Fibroblast of villous mesenchyme (primary cell): ENCODE measurements around the gene GHRL. TPM values are rescaled to one million over a fixed set of nuclear protein-coding genes. Genes with fewer than 3 reads are reported as not detected.

ENCODE experiments used
- DNase-seq: peaks from one replicate; pipeline ENCODE4 v3.0.0-alpha.2; 2010; ENCODE audit warnings: low read depth
- H3K4me3 ChIP-seq: 2 replicates; pipeline ENCODE4 v1.5.1; 2011; ENCODE audit warnings: low read depth, mild to moderate bottlenecking, low read length
- total RNA-seq: library from RNA; depleted of rRNA; stranded (reverse); fragments of >200 nt; gene quantifications from 2 replicates; pipeline ENCODE4 v1.2.3, GENCODE V29; 2012
- TF ChIP-seq, protein P1 (sequence below): IDR thresholded peaks from 2 replicates; pipeline ENCODE4 v1.5.1; 2012; ENCODE audit warnings: low read depth, mild to moderate bottlenecking, low read length; ENCODE audit not compliant: insufficient read depth

Gene GHRL
- total RNA-seq, 1 donor: not detected

DNA sequence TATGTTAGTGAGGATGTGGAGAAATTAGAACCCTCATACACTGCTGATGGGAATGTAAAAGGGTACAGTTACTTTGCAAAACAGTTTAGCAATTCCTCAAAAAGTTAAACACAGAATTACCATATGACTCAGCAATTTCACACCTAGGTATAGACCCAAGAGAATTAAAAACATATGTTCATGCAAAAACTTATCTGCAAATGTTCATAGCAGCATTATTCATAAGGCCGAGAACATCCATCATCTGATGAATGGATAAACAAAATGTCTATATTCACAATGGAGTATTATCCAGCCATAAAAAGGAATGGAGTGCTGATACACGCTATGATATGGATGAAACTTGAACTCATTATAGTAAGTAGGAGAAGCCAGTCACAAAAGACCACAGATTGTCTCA, 17.8 kb upstream of the GHRL start:
- TF ChIP-seq, protein P1, sequence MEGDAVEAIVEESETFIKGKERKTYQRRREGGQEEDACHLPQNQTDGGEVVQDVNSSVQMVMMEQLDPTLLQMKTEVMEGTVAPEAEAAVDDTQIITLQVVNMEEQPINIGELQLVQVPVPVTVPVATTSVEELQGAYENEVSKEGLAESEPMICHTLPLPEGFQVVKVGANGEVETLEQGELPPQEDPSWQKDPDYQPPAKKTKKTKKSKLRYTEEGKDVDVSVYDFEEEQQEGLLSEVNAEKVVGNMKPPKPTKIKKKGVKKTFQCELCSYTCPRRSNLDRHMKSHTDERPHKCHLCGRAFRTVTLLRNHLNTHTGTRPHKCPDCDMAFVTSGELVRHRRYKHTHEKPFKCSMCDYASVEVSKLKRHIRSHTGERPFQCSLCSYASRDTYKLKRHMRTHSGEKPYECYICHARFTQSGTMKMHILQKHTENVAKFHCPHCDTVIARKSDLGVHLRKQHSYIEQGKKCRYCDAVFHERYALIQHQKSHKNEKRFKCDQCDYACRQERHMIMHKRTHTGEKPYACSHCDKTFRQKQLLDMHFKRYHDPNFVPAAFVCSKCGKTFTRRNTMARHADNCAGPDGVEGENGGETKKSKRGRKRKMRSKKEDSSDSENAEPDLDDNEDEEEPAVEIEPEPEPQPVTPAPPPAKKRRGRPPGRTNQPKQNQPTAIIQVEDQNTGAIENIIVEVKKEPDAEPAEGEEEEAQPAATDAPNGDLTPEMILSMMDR: no peak
- H3K4me3 ChIP-seq: no peak overlapping the region
- DNase-seq: peak; percentile 67

DNA sequence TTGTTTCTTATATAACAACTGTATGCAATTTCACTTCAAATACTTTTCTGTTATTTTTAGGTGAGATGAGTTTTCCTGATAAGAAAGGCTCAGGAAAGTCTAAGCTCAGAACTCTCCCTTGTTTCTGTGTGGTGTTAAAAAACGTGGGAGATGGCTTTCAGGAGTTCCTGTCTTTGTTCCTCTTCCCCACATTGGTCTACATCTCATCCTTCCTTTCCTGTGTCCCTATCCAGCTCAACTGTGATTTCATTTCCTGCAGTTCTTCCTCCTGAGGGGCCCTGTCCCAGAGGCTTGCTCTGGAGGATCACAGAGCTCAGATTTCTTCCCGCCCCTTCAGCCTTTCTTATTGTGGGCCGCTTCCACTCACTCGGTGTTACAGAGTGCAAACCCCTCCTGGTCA, 17.0 kb upstream of the GHRL start:
- DNase-seq: peak; percentile 20
- no peak overlapping the region for H3K4me3 ChIP-seq
- TF ChIP-seq, protein P1: no peak

DNA sequence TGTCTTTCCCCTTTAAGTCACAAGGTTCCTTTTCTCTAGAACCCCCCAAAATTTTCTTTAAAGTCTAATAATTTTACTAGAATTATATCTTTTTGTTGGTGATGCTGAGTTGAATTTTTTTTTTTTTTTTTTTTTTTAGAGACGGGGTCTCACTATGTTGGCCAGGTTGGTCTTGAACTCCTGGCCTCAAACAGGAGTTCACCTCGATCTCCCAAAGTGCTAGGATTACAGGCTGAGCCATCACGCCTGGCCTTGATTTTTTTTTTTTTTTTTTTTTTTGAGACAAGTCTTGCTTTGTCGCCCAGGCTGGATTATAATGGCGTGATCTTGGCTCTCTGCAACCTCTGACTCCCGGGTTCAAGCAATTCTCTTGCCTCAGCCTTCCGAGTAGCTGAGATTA, 15.9 kb upstream of the GHRL start:
- DNase-seq: no peak
- TF ChIP-seq, protein P1: no peak
- no peak overlapping the region for H3K4me3 ChIP-seq

DNA sequence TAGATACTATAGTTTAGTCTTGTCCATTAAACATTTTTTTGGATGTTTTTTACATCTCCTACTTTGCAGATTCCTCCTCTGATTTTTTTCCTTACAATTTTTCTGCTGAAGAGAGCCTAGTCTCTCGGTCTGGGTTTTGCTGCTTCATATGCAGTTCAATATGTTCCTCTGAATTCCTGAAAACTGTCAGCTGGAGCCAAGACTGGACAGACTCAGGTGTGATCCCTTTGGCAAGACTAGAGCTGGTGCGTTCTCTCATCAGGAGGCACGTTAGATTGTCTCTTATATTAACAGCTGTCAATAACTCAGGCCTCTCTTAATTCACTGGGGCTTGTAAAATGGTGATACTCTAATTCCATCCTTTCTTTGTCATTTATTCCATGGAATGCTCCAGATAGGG, 13.4 kb upstream of the GHRL start:
- TF ChIP-seq, protein P1: no peak
- no peak overlapping the region for H3K4me3 ChIP-seq
- no peak for DNase-seq

DNA sequence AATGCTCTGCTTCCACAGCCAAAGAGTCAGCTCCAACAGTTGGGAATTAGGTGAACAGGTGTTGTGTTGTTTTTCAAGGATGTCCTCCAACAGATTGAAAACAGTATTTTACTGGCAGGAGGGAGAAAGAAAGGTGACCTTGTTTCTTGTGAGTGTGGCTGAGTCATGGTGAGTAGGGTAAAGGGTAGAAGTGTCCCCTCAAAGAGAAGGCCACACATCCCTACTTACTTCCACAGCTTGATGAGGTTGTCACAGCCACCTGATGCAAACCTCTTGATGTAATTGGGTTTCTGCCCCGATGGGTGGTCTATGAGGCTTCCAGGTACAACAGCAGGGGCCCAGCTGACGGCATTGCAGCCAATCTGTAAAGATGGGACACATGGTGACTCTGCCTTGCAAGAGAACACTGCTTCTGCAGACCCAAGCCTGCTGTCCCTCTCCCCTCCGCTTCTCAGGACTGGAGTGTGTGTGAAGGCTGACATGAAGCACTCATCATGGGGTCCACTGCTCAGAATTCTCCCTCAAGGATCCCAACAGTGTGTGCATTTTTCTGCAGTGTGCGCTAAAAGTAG, 12.7 kb upstream of the GHRL start:
- TF ChIP-seq, protein P1: no peak
- H3K4me3 ChIP-seq: no peak overlapping the region
- no peak for DNase-seq

DNA sequence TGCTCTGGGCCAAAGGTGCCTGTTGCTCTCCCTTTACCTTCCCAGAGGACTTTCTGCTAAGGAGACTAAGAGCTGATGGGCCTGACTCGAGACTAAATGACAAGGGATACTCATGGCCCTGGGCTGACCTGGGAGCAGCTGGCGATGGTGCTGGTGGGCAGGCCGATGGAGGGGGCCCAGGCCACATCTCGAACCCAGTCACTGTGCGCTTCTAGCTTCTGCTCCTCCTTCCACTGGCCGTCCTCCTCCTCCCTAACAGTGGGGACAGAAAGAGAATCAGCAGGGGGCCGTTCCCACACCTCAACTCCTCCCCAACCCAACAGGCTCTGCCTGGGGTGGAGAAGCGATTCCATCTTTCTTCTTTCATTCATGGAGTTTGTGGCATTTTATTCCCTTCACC, 12.2 kb upstream of the GHRL start:
- no peak overlapping the region for H3K4me3 ChIP-seq
- DNase-seq: no peak
- TF ChIP-seq, protein P1: no peak

DNA sequence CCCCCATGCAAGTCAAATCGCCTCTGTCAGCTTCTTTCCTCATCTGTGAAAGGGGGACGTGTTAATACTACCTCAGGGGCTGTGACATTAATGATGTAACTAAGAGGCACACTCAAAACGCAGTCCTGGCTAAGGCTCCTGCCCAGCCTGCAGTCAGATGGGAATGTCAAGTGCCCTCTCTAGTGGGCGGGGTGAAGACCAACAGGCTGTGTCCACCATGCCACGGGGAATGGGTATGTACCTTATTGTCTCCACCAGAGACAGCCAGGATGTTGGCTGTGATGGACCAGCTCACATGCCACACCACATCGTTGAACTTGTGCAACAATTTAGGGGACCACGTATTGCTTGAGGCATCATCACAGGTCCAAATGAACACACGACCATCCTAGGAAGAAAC, 11.0 kb upstream of the GHRL start:
- no peak overlapping the region for H3K4me3 ChIP-seq
- TF ChIP-seq, protein P1: no peak

More for the DNA sequence above, 11.0 kb upstream of the GHRL start:
- no peak for DNase-seq
